Limb (tissue), 2 donors: ENCODE measurements around the gene DIP2A.

Experiments
- DNase-seq, 2 donors: peaks; one replicate each; pipeline ENCODE4 v3.0.0-alpha.2; 2016; ENCODE audit errors: extremely low spot score in 2 of 2

DIP2A gene

GRCh38 chr21:46532080-46532479, 73.4 kb downstream of the DIP2A start:
- no peak for DNase-seq

- no peak for DNase-seq
Observed at GRCh38 chr21:46537026-46537425, 78.3 kb downstream of the DIP2A start.

GRCh38 chr21:46538262-46538661, 79.6 kb downstream of the DIP2A start:
- no peak for DNase-seq

GRCh38 chr21:46538851-46539666, 80.4 kb downstream of the DIP2A start:
- no peak for DNase-seq

GRCh38 chr21:46540087-46540710, 81.5 kb downstream of the DIP2A start:
- DNase-seq = no peak

GRCh38 chr21:46542588-46543124, 84.0 kb downstream of the DIP2A start:
- DNase-seq = no peak

GRCh38 chr21:46543306-46543705, 84.6 kb downstream of the DIP2A start:
- DNase-seq = no peak

GRCh38 chr21:46544003-46544402, 85.3 kb downstream of the DIP2A start:
- no peak for DNase-seq

GRCh38 chr21:46544824-46545223, 86.1 kb downstream of the DIP2A start:
- DNase-seq = no peak

- DNase-seq = no peak
Observed at GRCh38 chr21:46545363-46545762, 86.7 kb downstream of the DIP2A start.

GRCh38 chr21:46545911-46546310, 87.2 kb downstream of the DIP2A start:
- no peak for DNase-seq

- DNase-seq = no peak
Observed at GRCh38 chr21:46546799-46547198, 88.1 kb downstream of the DIP2A start.

GRCh38 chr21:46549650-46550049, 91.0 kb downstream of the DIP2A start:
- DNase-seq = no peak

- no peak for DNase-seq
Observed at GRCh38 chr21:46550116-46550941, 91.6 kb downstream of the DIP2A start.

GRCh38 chr21:46551636-46552241, 93.0 kb downstream of the DIP2A start:
- no peak for DNase-seq

GRCh38 chr21:46552274-46552673, 93.6 kb downstream of the DIP2A start:
- no peak for DNase-seq

- no peak for DNase-seq
Observed at GRCh38 chr21:46552865-46553379, 94.2 kb downstream of the DIP2A start.

- no peak for DNase-seq
Observed at GRCh38 chr21:46553993-46554392, 95.3 kb downstream of the DIP2A start.

- DNase-seq = peak in 1 of 2 donors; percentile 17
Observed at GRCh38 chr21:46554431-46555224, 95.9 kb downstream of the DIP2A start.

- peak in 1 of 2 donors; percentile 17 for DNase-seq
Observed at GRCh38 chr21:46555225-46555617, 96.5 kb downstream of the DIP2A start.
